Glomerular visceral epithelial cell (primary cell): ENCODE results near the gene VAC14.

Source experiments
- DNase-seq: peaks from one replicate; pipeline ENCODE4 v3.0.0-alpha.2; 2016; ENCODE audit errors: extremely low spot score

Gene VAC14

GRCh38 chr16:70662991-70663523 lies 137.9 kb downstream of the VAC14 start:
- DNase-seq: no peak

GRCh38 chr16:70661918-70662641 lies 138.9 kb downstream of the VAC14 start:
- peak; percentile 22 for DNase-seq

DNA sequence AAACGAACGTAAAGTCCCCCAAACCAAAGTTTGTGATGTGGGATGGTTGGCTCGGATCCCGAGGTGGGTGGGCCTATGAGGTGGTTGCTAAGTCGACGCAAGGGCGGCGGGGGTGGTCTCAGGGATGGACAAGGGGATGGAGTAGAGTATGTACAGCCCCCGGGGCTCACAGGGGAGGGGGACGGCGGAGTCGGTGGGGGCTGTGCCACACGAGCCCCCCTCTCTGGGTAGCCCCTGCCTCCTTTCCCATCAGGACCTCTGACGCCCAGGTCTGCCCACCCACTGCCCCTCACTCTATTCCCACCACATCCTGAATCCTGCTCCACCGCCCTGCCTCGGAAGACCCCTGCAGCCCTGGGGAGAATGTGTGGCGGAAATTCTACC lies 139.4 kb downstream of the VAC14 start:
- DNase-seq: no peak

GRCh38 chr16:70660672-70661350 lies 140.1 kb downstream of the VAC14 start:
- DNase-seq: no peak

- no peak for DNase-seq
Observed at GRCh38 chr16:70659953-70660671, 140.8 kb downstream of the VAC14 start.

- no peak for DNase-seq
Observed at GRCh38 chr16:70659546-70659945, 141.4 kb downstream of the VAC14 start.

DNA sequence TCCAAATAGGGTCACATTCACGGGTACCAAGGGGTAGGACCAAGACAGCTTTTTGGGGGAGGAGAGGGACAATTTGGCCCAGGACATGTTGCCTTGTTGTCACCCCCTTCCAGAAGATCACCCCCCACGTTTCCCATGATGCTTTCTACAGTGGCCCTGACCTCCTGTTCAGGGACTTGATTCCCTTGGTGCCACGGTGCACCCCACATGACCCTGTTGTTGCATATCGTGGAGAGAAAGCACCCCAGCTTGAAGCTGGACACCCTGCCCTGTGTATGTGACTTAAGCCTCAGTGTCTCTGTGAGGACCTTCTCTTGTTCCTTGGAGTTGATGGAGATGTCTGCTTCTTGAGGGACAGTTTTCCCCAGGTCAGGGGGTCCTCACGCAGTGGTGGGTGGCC lies 142.0 kb downstream of the VAC14 start:
- no peak for DNase-seq

DNA sequence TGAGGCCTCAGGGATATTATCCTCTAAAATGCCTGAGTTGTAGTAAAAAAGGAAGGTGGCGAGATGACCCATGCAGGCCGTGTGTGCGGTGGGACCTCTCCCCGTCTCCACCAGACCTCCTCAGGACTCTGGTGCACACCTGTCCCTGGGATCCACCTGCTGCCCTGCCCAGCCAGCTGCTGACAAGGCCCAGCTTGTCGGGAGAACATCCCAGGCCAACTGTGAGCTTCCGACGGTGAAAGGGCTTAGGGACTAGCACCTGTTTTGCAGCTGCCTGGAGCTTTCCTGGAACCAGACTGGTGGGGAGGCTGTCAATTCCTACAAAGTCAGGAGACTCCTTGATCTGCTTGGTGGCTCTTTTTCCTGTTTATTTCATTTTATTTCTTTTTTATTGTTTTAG lies 143.0 kb downstream of the VAC14 start:
- no peak for DNase-seq

DNA sequence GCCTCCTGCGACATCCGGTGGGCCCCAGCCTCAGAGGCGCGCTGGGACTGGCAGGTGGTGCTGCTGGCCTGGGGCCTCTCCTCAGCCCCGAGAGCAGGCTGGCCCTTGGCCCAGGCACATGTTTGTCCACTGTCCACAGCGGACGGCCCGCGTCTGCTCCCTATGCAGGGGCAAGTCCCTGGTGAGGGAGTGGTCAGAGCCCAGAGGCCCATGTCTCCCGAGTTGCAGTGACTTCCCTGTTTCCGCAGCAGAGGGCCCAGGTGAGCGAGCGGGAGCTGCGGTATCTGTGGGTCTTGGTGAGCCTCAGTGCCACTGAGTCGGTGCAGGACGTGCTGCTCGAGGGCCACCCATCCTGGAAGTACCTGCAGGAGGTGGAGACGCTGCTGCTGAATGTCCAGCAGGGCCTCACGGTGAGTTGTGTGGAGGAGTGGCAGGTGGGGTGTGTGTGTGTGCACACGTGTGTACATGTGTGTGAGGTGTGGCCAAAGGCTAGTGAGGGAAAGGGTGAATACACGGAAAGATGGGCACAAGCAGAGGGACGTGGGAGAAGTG lies 144.2 kb downstream of the VAC14 start:
- no peak for DNase-seq

DNA sequence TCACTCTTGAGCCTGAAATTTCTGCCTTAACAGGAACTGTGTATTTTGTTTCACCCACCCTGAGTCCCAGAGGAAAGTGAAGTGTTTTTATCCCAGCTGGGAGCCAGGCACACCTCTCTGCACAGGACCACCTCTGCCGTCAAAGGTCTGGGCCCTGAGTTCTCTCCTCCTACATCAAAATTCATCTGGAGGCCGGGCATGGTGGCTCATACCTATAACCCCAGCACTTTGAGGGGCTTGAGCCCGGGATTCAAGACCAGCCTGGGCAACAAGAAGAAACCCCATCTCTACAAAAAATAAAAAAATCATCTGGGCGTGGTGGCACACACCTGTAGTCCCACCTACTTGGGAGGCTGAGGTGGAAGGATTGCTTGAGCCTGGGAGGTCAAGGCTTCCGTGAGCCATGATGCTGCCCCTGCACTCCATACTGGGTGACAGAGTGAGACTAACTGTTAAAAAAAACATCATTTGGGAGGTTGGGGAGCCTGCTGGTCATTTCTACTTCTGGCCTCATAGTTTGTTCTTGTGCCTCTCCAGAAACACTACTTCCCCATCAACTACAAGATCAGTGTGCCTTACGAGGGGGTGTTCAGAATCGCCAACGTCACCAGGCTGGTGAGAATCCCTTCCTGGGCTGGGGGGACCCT lies 144.8 kb downstream of the VAC14 start:
- DNase-seq: no peak

DNA sequence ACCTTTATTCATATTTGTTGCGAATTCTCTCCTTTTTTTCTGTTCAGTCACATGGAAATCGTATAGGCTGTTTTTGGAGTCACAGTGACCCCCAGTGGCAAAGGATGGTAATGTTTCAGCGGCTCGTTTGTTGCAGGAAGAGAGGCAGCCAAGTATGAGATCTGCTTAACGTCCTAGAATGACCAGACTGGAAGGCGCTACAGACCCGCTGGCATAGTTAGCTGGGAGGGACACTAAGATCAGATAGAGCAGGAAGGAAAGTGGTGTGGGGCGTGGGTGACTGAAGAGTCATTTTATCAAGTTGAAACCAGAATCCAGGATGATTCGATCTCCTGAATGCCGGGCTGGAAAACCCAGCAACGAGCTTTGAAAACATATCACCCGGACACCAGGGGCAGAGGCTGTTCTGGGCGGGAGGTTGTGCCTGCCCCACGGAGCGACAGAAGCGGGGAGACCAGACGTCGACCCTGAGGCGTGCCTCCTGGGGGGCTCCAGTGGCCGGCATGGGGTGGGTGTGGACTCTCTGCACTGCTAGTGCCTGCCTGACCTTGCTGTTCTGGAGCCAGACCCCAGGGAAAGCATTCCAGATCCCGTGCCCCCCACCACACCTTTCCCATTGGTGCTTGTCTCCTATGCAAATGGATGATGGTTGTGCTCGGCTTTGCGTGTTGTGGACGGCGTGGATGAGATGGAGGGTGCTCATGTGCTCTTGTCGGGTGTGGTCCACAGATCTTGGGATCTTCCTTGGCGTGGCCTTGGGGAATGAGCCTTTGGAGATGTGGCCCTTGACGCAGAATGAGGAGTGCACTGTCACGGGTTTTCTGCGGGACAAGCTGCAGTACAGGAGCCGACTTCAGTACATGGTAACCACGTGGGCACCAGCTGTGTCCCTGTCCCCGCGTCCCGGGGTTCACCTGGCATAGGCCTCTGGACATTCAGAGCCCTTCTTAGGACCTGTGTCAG lies 146.9 kb downstream of the VAC14 start:
- DNase-seq: peak; percentile 84

- DNase-seq: no peak
Observed at GRCh38 chr16:70653406-70653805, 147.6 kb downstream of the VAC14 start.

- DNase-seq: peak; percentile 33
Observed at GRCh38 chr16:70652322-70652721, 148.6 kb downstream of the VAC14 start.

- no peak for DNase-seq
Observed at GRCh38 chr16:70651524-70651923, 149.4 kb downstream of the VAC14 start.

- DNase-seq: no peak
Observed at GRCh38 chr16:70650216-70650615, 150.7 kb downstream of the VAC14 start.

GRCh38 chr16:70649300-70649699 lies 151.7 kb downstream of the VAC14 start:
- DNase-seq: no peak

DNA sequence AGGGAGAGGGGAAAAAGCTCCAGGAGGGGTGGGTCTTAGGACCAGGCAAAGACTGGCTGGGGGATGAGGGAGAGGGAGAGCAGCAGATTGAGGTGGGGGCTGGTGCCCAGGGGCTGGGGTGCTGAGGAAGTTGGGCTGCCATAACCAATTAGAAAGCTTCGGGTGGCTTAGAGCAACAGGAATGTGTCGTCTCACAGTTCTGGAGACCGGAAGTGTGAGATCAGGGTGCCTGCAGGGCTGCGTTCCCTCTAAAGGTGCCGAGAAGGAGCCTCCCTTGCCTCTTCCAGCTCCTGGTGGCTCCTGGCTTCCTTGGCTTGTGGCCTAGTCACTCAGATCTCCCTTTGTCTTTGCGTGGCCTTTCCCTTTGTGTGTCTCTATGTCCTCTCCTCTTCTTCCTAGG lies 152.4 kb downstream of the VAC14 start:
- DNase-seq: no peak

GRCh38 chr16:70647441-70648359 lies 153.3 kb downstream of the VAC14 start:
- DNase-seq: no peak
